ENCODE data around the gene NTN5. TPM values are rescaled to one million over a fixed set of nuclear protein-coding genes. Genes with fewer than 3 reads are reported as not detected.

Gene NTN5
- total and polyA plus RNA-seq, 9 of the 15 experiments (the other 6 are each of a cell fraction or from before 2014, with no cell fraction given) = not detected

- TF ChIP-seq GTF3C2 (IDR thresholded peaks at IDR 0.05; ENCODE audit: borderline replicate concordance, extremely low read depth, insufficient read length) = no peak
- TF ChIP-seq E4F1 (CRISPR knock-in tag; IDR thresholded peaks at IDR 0.05; ENCODE audit: borderline replicate concordance) = no peak
- TF ChIP-seq CEBPB (tag; IDR thresholded peaks at IDR 0.05) = no peak
- no peak for TF ChIP-seq ZNF174 (CRISPR knock-in tag; IDR thresholded peaks at IDR 0.05)
- TF ChIP-seq EZH2 (IDR thresholded peaks at IDR 0.05; ENCODE audit: borderline replicate concordance, low read depth, low read length) = no peak
- no peak for TF ChIP-seq TFAM (CRISPR knock-in tag; conservative IDR thresholded peaks at IDR 0.05)
- no peak for TF ChIP-seq ZNF165 (CRISPR knock-in tag; IDR thresholded peaks at IDR 0.05; ENCODE audit: borderline replicate concordance)
- no peak for TF ChIP-seq PRMT5 (CRISPR knock-in tag; IDR thresholded peaks at IDR 0.05)
- no peak for TF ChIP-seq HDAC3 (IDR thresholded peaks at IDR 0.05; ENCODE audit: borderline replicate concordance, partially characterized antibody)
- no peak for TF ChIP-seq RREB1 (CRISPR knock-in tag; IDR thresholded peaks at IDR 0.05)
- no peak for TF ChIP-seq PURB (CRISPR knock-in tag; IDR thresholded peaks at IDR 0.05; ENCODE audit: low read depth)
- TF ChIP-seq ZBTB12 (CRISPR knock-in tag; IDR thresholded peaks at IDR 0.05) = no peak
- no peak for TF ChIP-seq ZNF696 (CRISPR knock-in tag; conservative IDR thresholded peaks at IDR 0.05)
Measured at GRCh38 chr19:48713864-48714755, 41.3 kb upstream of the NTN5 start (continued).
